Measurements from ENCODE around the gene RTN3. TPM values are rescaled to one million over a fixed set of nuclear protein-coding genes. Genes with fewer than 3 reads are reported as not detected.
"Not testable (repeated sequence)": the region's sequence is repeated elsewhere in the genome, so short reads cannot be mapped to it uniquely, and the experiment has no call there.

The RTN3 gene
- total RNA-seq, 2 donors from 2014 or later, result 48.9 to 67.7 TPM

GRCh38 chr11:63672936-63673539, 8.3 kb upstream of the RTN3 start:
- ATAC-seq, result no peak
- Mint-ChIP-seq H3K9me3 (peaks cover 0 to 6% of the 10 kb centered on the region in 2 donors), H3K27ac (peak overlapping the region in 1 of 2 donors; percentile 83), H3K36me3 (peaks cover 6 to 16% of the 10 kb centered on the region in 2 donors)
- DNase-seq (ENCODE audit: low spot score in 2 of 2), result no peak

- no peak for DNase-seq (ENCODE audit: low spot score in 2 of 2)
- H3K27ac Mint-ChIP-seq, result no peak overlapping the region
- H3K36me3 Mint-ChIP-seq, result peaks cover 6 to 16% of the 10 kb centered on the region in 2 donors
- H3K9me3 Mint-ChIP-seq, result peaks cover 0 to 6% of the 10 kb centered on the region in 2 donors
- no peak for ATAC-seq
Observed at GRCh38 chr11:63673579-63673978, 7.7 kb upstream of the RTN3 start.

- Mint-ChIP-seq H3K27ac (peak overlapping the region; percentile 57 to 73), H3K9me3 (no peaks in the 10 kb centered on the region), H3K36me3 (peaks cover 5 to 6% of the 10 kb centered on the region in 2 donors)
- peak in 1 of 2 donors; percentile 7 for ATAC-seq
- DNase-seq (ENCODE audit: low spot score in 2 of 2), result peak in 1 of 2 donors; percentile 16
Observed at GRCh38 chr11:63680834-63681320, 423 bp upstream of the RTN3 start.

GRCh38 chr11:63682066-63683021, 1.0 kb downstream of the RTN3 start:
- DNase-seq (ENCODE audit: low spot score in 2 of 2) (no peak), ATAC-seq (no peak)
- Mint-ChIP-seq H3K36me3 (peaks cover 5 to 6% of the 10 kb centered on the region in 2 donors), H3K9me3 (no peaks in the 10 kb centered on the region), H3K27ac (peak overlapping the region; percentile 73 to 93)

- ATAC-seq (no peak), DNase-seq (ENCODE audit: low spot score in 2 of 2) (no peak)
- peaks cover 5 to 6% of the 10 kb centered on the region in 2 donors for H3K36me3 Mint-ChIP-seq
- no peak overlapping the region for H3K27ac Mint-ChIP-seq
- H3K9me3 Mint-ChIP-seq, result no peaks in the 10 kb centered on the region
Observed at GRCh38 chr11:63683133-63683991, 2.1 kb downstream of the RTN3 start.

- H3K36me3 Mint-ChIP-seq; H3K27ac Mint-ChIP-seq; H3K9me3 Mint-ChIP-seq; DNase-seq (ENCODE audit: low spot score in 2 of 2); ATAC-seq: not testable (repeated sequence)
Observed at GRCh38 chr11:63685158-63685721, 3.9 kb downstream of the RTN3 start.

GRCh38 chr11:63686926-63687325, 5.6 kb downstream of the RTN3 start:
- no peaks in the 10 kb centered on the region for H3K9me3 Mint-ChIP-seq
- ATAC-seq, result no peak
- no peak for DNase-seq (ENCODE audit: low spot score in 2 of 2)
- H3K36me3 Mint-ChIP-seq, result peaks cover 4% of the 10 kb centered on the region in 2 donors
- H3K27ac Mint-ChIP-seq, result no peak overlapping the region

GRCh38 chr11:63687845-63688244, 6.5 kb downstream of the RTN3 start:
- DNase-seq (ENCODE audit: low spot score in 2 of 2) (peak in 1 of 2 donors; percentile 38), ATAC-seq (peak; percentile 84 to 96)
- Mint-ChIP-seq H3K27ac (no peak overlapping the region), H3K36me3 (no peaks in the 10 kb centered on the region), H3K9me3 (no peaks in the 10 kb centered on the region)

GRCh38 chr11:63694596-63694995, 13.3 kb downstream of the RTN3 start:
- no peak overlapping the region for H3K27ac Mint-ChIP-seq
- H3K36me3 Mint-ChIP-seq, result no peaks in the 10 kb centered on the region
- ATAC-seq, result no peak
- no peak for DNase-seq (ENCODE audit: low spot score in 2 of 2)
- H3K9me3 Mint-ChIP-seq, result no peaks in the 10 kb centered on the region

- Mint-ChIP-seq H3K27ac (no peak overlapping the region), H3K9me3 (no peaks in the 10 kb centered on the region), H3K36me3 (no peaks in the 10 kb centered on the region)
- ATAC-seq (no peak), DNase-seq (ENCODE audit: low spot score in 2 of 2) (no peak)
Observed at GRCh38 chr11:63698976-63699733, 17.9 kb downstream of the RTN3 start.

GRCh38 chr11:63699896-63700295, 18.6 kb downstream of the RTN3 start:
- Mint-ChIP-seq H3K27ac (no peak overlapping the region), H3K9me3 (no peaks in the 10 kb centered on the region)

GRCh38 chr11:63705526-63705925, 24.2 kb downstream of the RTN3 start:
- DNase-seq (ENCODE audit: low spot score in 2 of 2), result no peak
- Mint-ChIP-seq H3K9me3 (no peaks in the 10 kb centered on the region), H3K36me3 (no peaks in the 10 kb centered on the region), H3K27ac (no peak overlapping the region)
- ATAC-seq, result no peak

More at GRCh38 chr11:63699896-63700295, 18.6 kb downstream of the RTN3 start:
- H3K36me3 Mint-ChIP-seq, result no peaks in the 10 kb centered on the region
- ATAC-seq (no peak), DNase-seq (ENCODE audit: low spot score in 2 of 2) (no peak)

GRCh38 chr11:63708764-63709163, 27.5 kb downstream of the RTN3 start:
- DNase-seq (ENCODE audit: low spot score in 2 of 2), result no peak
- no peak for ATAC-seq
- Mint-ChIP-seq H3K27ac (no peak overlapping the region), H3K9me3 (no peaks in the 10 kb centered on the region), H3K36me3 (no peaks in the 10 kb centered on the region)

- no peaks in the 10 kb centered on the region for H3K36me3 Mint-ChIP-seq
- no peak overlapping the region for H3K27ac Mint-ChIP-seq
- ATAC-seq (no peak), DNase-seq (ENCODE audit: low spot score in 2 of 2) (no peak)
- no peaks in the 10 kb centered on the region for H3K9me3 Mint-ChIP-seq
Observed at GRCh38 chr11:63709336-63709884, 28.1 kb downstream of the RTN3 start.

GRCh38 chr11:63710476-63711217, 29.3 kb downstream of the RTN3 start:
- no peak overlapping the region for H3K27ac Mint-ChIP-seq
- no peak for ATAC-seq

More at GRCh38 chr11:63710476-63711217, 29.3 kb downstream of the RTN3 start:
- Mint-ChIP-seq H3K36me3 (no peaks in the 10 kb centered on the region), H3K9me3 (no peaks in the 10 kb centered on the region)
- DNase-seq (ENCODE audit: low spot score in 2 of 2), result no peak

Measured in activated naive CD4-positive, alpha-beta T cell treated with anti-CD3 and anti-CD28 coated beads, Interleukin-2, amount 50 U/mL, for 72 hours (primary cell).